ENCODE data around the gene PCDH9. TPM values are rescaled to one million over a fixed set of nuclear protein-coding genes. Genes with fewer than 3 reads are reported as not detected.

PCDH9 gene
- total RNA-seq, 1 experiment from 2014 or later, result 4.2 TPM

GRCh38 chr13:66879988-66880387, 350.1 kb downstream of the PCDH9 start:
- Histone ChIP-seq H3K4me3 (ENCODE audit: low read depth in 2 of 2, low read length in 2 of 2) (no peak overlapping the region), H3K36me3 (ENCODE audit: control insufficient read depth, insufficient read depth, low read length) (no peaks in the 10 kb centered on the region), H3K4me1 (ENCODE audit: control insufficient read depth, insufficient read depth, low read length) (no peaks in the 10 kb centered on the region), H3K27ac (ENCODE audit: low read length) (no peak overlapping the region), H3K9me3 (ENCODE audit: control insufficient read depth, insufficient read depth, low read depth, low read length) (no peaks in the 10 kb centered on the region), H3K27me3 (ENCODE audit: control insufficient read depth, insufficient read depth, low read length) (no peaks in the 10 kb centered on the region)
- in situ Hi-C loops (cut with HindIII; ENCODE audit: low pct_unique_long_range_greater_than_20kb, low sequenced_read_pairs), result no loop called here
- POLR2A ChIA-PET, result no interaction called here
- CTCF ChIA-PET, result no interaction called here
- DNase-seq (ENCODE audit: low read depth, low spot score) (no peak), ATAC-seq (no peak)
- BruUV-seq (replicated peaks), result no TSS peak
- TF ChIP-seq, protein P1, sequence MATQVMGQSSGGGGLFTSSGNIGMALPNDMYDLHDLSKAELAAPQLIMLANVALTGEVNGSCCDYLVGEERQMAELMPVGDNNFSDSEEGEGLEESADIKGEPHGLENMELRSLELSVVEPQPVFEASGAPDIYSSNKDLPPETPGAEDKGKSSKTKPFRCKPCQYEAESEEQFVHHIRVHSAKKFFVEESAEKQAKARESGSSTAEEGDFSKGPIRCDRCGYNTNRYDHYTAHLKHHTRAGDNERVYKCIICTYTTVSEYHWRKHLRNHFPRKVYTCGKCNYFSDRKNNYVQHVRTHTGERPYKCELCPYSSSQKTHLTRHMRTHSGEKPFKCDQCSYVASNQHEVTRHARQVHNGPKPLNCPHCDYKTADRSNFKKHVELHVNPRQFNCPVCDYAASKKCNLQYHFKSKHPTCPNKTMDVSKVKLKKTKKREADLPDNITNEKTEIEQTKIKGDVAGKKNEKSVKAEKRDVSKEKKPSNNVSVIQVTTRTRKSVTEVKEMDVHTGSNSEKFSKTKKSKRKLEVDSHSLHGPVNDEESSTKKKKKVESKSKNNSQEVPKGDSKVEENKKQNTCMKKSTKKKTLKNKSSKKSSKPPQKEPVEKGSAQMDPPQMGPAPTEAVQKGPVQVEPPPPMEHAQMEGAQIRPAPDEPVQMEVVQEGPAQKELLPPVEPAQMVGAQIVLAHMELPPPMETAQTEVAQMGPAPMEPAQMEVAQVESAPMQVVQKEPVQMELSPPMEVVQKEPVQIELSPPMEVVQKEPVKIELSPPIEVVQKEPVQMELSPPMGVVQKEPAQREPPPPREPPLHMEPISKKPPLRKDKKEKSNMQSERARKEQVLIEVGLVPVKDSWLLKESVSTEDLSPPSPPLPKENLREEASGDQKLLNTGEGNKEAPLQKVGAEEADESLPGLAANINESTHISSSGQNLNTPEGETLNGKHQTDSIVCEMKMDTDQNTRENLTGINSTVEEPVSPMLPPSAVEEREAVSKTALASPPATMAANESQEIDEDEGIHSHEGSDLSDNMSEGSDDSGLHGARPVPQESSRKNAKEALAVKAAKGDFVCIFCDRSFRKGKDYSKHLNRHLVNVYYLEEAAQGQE (IDR thresholded peaks at IDR 0.05; ENCODE audit: insufficient read depth in 1 of 2, low read depth in 2 of 2, low read length in 1 of 2), result no peak
- TF ChIP-seq POLR2AphosphoS5 (IDR thresholded peaks at IDR 0.05; ENCODE audit: low read depth, low read length) (no peak), SIN3A (IDR thresholded peaks at IDR 0.05; ENCODE audit: borderline replicate concordance, insufficient read depth, low read depth, low read length) (no peak), TCF7L2 (IDR thresholded peaks at IDR 0.05; ENCODE audit: low read depth, low read length) (no peak)
- TF ChIP-seq, protein P2, sequence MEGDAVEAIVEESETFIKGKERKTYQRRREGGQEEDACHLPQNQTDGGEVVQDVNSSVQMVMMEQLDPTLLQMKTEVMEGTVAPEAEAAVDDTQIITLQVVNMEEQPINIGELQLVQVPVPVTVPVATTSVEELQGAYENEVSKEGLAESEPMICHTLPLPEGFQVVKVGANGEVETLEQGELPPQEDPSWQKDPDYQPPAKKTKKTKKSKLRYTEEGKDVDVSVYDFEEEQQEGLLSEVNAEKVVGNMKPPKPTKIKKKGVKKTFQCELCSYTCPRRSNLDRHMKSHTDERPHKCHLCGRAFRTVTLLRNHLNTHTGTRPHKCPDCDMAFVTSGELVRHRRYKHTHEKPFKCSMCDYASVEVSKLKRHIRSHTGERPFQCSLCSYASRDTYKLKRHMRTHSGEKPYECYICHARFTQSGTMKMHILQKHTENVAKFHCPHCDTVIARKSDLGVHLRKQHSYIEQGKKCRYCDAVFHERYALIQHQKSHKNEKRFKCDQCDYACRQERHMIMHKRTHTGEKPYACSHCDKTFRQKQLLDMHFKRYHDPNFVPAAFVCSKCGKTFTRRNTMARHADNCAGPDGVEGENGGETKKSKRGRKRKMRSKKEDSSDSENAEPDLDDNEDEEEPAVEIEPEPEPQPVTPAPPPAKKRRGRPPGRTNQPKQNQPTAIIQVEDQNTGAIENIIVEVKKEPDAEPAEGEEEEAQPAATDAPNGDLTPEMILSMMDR (IDR thresholded peaks at IDR 0.05), result no peak
- intact Hi-C loops (cut with micrococcal nuclease; ENCODE audit: unreplicated experiment), result no loop called here

DNA sequence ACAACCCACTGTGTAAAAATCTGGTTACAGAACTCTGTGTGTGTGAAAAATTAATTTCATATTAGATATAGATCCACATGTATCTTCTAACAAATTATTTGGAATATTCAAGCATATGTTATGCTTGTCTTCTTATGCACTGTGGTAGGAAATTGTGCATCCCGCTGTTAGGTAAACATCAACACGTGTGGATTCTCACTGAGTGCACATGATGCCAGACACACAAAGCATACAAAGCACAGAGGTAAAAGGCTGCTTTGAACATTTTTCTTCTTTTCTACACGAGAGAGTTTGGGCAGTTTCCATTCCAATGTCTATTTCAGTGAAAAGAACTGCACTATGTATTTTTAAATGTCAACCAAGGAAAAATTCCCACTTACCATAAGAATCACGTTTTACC, 354.9 kb downstream of the PCDH9 start:
- Histone ChIP-seq H3K9me3 (ENCODE audit: control insufficient read depth, insufficient read depth, low read depth, low read length) (no peaks in the 10 kb centered on the region), H3K27me3 (ENCODE audit: control insufficient read depth, insufficient read depth, low read length) (no peaks in the 10 kb centered on the region), H3K36me3 (ENCODE audit: control insufficient read depth, insufficient read depth, low read length) (no peaks in the 10 kb centered on the region), H3K4me1 (ENCODE audit: control insufficient read depth, insufficient read depth, low read length) (no peaks in the 10 kb centered on the region), H3K4me3 (ENCODE audit: low read depth in 2 of 2, low read length in 2 of 2) (no peak overlapping the region), H3K27ac (ENCODE audit: low read length) (no peak overlapping the region)
- TF ChIP-seq, protein P2 (IDR thresholded peaks at IDR 0.05), result no peak
- TF ChIP-seq TCF7L2 (IDR thresholded peaks at IDR 0.05; ENCODE audit: low read depth, low read length), result no peak
- TF ChIP-seq SIN3A (IDR thresholded peaks at IDR 0.05; ENCODE audit: borderline replicate concordance, insufficient read depth, low read depth, low read length), result no peak
- TF ChIP-seq, protein P1 (IDR thresholded peaks at IDR 0.05; ENCODE audit: insufficient read depth in 1 of 2, low read depth in 2 of 2, low read length in 1 of 2), result no peak
- TF ChIP-seq POLR2AphosphoS5 (IDR thresholded peaks at IDR 0.05; ENCODE audit: low read depth, low read length), result no peak
- ChIA-PET POLR2A (no interaction called here), CTCF (no interaction called here)
- DNase-seq (ENCODE audit: low read depth, low spot score) (no peak), ATAC-seq (no peak)
- no TSS peak for BruUV-seq (replicated peaks)
- intact Hi-C loops (cut with micrococcal nuclease; ENCODE audit: unreplicated experiment), result no loop called here
- in situ Hi-C loops (cut with HindIII; ENCODE audit: low pct_unique_long_range_greater_than_20kb, low sequenced_read_pairs), result no loop called here
